ENCODE data around the gene SYT17. TPM values are rescaled to one million over a fixed set of nuclear protein-coding genes. Genes with fewer than 3 reads are reported as not detected.

The SYT17 gene
- total and polyA plus RNA-seq, 10 of the 15 experiments (the other 5 are each of a cell fraction or from before 2014, with no cell fraction given) = 3.7 to 12.3 (median 5.0) TPM

GRCh38 chr16:19130852-19131824 is 36.9 kb upstream of the SYT17 start (continued):
- TF ChIP-seq USF2 (IDR thresholded peaks at IDR 0.05; ENCODE audit: borderline replicate concordance, low read depth, low read length) (no peak), RCOR1 (conservative IDR thresholded peaks at IDR 0.05; ENCODE audit: low read depth, low read length) (no peak), ZBTB33 (IDR thresholded peaks at IDR 0.05) (no peak), POLR2AphosphoS5 (IDR thresholded peaks at IDR 0.05; ENCODE audit: low read length) (no peak), NFIC (IDR thresholded peaks at IDR 0.05; ENCODE audit: low read depth, low read length) (peak; percentile 78; the same call in 1 of the 2 replicates), IKZF1 (conservative IDR thresholded peaks at IDR 0.05) (peak; percentile 64), ETV6 (conservative IDR thresholded peaks at IDR 0.05 in 1 of 2, IDR thresholded peaks at IDR 0.05 in 1 of 2; ENCODE audit: borderline replicate concordance in 1 of 2, low read depth in 1 of 2) (peak in 1 of 2 experiments; percentile 88; a peak in 2 of 4 replicates), CBFB (IDR thresholded peaks at IDR 0.05; ENCODE audit: low read depth) (peak; percentile 25; the same call in 1 of the 2 replicates), EED (IDR thresholded peaks at IDR 0.05; ENCODE audit: low read depth) (peak; percentile 91), JUNB (IDR thresholded peaks at IDR 0.05) (peak; percentile 45), IKZF2 (IDR thresholded peaks at IDR 0.05) (peak; percentile 43 to 69; a peak in 3 of 4 replicates), ZZZ3 (IDR thresholded peaks at IDR 0.05; ENCODE audit: control insufficient read depth, insufficient read length, low read depth) (no peak), RUNX3 (IDR thresholded peaks at IDR 0.05; ENCODE audit: low read length) (peak; percentile 65)

Measured in GM12878 (cell line).